ENCODE results near the gene SCFD2.

DNA sequence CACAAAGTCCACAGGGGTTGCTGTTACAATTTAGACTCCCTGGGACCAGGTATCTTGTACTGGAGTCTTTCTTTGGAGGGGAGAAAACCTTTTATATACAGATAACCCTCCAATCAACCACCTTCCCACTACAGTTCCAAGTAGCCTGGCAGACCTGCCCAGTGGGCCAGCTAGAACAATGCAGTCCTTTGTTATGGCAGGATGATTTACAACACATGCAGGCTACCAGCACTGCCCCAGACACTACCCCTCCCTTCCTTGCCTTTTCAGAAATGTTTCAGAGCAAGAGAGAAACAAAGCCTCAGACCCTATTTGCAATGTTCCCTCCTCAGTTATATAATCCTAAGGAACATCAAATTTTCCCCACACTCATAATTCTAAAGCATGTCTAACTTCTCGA lies 492.7 kb downstream of the SCFD2 start:
- TF ChIP-seq ZNF274 (IDR thresholded peaks at IDR 0.05; ENCODE audit: low read depth, low read length) (no peak), YY1 (IDR thresholded peaks at IDR 0.05; ENCODE audit: insufficient read depth, insufficient read length) (no peak), SUZ12 (IDR thresholded peaks at IDR 0.05; ENCODE audit: extremely low read depth, insufficient read depth, insufficient read length) (no peak)
